H9 (cell line): ENCODE measurements around the gene CTPS2. TPM values are rescaled to one million over a fixed set of nuclear protein-coding genes. Genes with fewer than 3 reads are reported as not detected.

ENCODE experiments used
- DNase-seq: peaks from one replicate; pipeline ENCODE4 v3.0.0-alpha.2; 2017
- H2AFZ ChIP-seq: one replicate; pipeline ENCODE4 v1.6.1; 2013; ENCODE audit warnings: mild to moderate bottlenecking, low read length, control low read depth, moderate library complexity
- H2AK5ac ChIP-seq: 2 replicates; pipeline ENCODE4 v1.6.1; 2013; ENCODE audit warnings: low read length, control low read depth, mixed read lengths; ENCODE audit not compliant: insufficient read length
- H2BK120ac ChIP-seq: one replicate; pipeline ENCODE4 v1.6.1; 2013; ENCODE audit warnings: low read depth, mild to moderate bottlenecking, low read length, control low read depth, inconsistent platforms; ENCODE audit not compliant: poor library complexity, severe bottlenecking
- H2BK12ac ChIP-seq: 2 replicates; pipeline ENCODE4 v1.6.1; 2013; ENCODE audit warnings: low read length, control low read depth, mixed read lengths, low read depth; ENCODE audit not compliant: insufficient read length
- H2BK15ac ChIP-seq: 2 replicates; pipeline ENCODE4 v1.6.1; 2013; ENCODE audit warnings: low read depth, low read length, control low read depth
- H2BK20ac ChIP-seq: one replicate; pipeline ENCODE4 v1.6.1; 2013; ENCODE audit warnings: low read depth, mild to moderate bottlenecking, low read length, control low read depth, inconsistent platforms; ENCODE audit not compliant: poor library complexity, severe bottlenecking
- H2BK5ac ChIP-seq: 2 replicates; pipeline ENCODE4 v1.6.1; 2013; ENCODE audit warnings: low read length, control low read depth, mixed read lengths; ENCODE audit not compliant: insufficient read length
- H3K14ac ChIP-seq: 2 replicates; pipeline ENCODE4 v1.6.1; 2013; ENCODE audit warnings: low read length, control low read depth; ENCODE audit not compliant: insufficient read depth
- H3K18ac ChIP-seq: 2 replicates; pipeline ENCODE4 v1.6.1; 2013; ENCODE audit warnings: low read depth, mild to moderate bottlenecking, mixed read lengths, low read length, control low read depth; ENCODE audit not compliant: insufficient read length
- H3K23ac ChIP-seq: 2 replicates; pipeline ENCODE4 v1.6.1; 2013; ENCODE audit warnings: low read length, control low read depth, mixed read lengths, low read depth; ENCODE audit not compliant: insufficient read length
- H3K23me2 ChIP-seq: 2 replicates; pipeline ENCODE4 v1.6.1; 2013; ENCODE audit warnings: low read depth, mild to moderate bottlenecking, mixed read lengths, low read length, control low read depth; ENCODE audit not compliant: insufficient read length, poor library complexity, severe bottlenecking
- H3K27ac ChIP-seq: 2 replicates; pipeline ENCODE4 v1.5.1; 2013; ENCODE audit warnings: low read length, control low read depth, mixed read lengths, low read depth; ENCODE audit not compliant: insufficient read length
- H3K27me3 ChIP-seq: 2 replicates; pipeline ENCODE4 v1.6.1; 2013; ENCODE audit warnings: low read length, control low read depth, inconsistent platforms; ENCODE audit not compliant: insufficient read depth
- H3K4ac ChIP-seq: 2 replicates; pipeline ENCODE4 v1.6.1; 2013; ENCODE audit warnings: low read depth, mild to moderate bottlenecking, control low read depth, inconsistent platforms, low read length, moderate library complexity
- H3K4me1 ChIP-seq: 2 replicates; pipeline ENCODE4 v1.6.1; 2013; ENCODE audit warnings: low read length, control low read depth, inconsistent platforms; ENCODE audit not compliant: insufficient read depth
- H3K4me2 ChIP-seq: 2 replicates; pipeline ENCODE4 v1.6.1; 2013; ENCODE audit warnings: low read length, control low read depth, mixed read lengths; ENCODE audit not compliant: insufficient read length, insufficient read depth
- H3K56ac ChIP-seq: 2 replicates; pipeline ENCODE4 v1.6.1; 2013; ENCODE audit warnings: low read depth, mild to moderate bottlenecking, mixed read lengths, low read length, control low read depth; ENCODE audit not compliant: insufficient read length
- H3K79me1 ChIP-seq: 2 replicates; pipeline ENCODE4 v1.6.1; 2013; ENCODE audit warnings: low read depth, mild to moderate bottlenecking, moderate library complexity, low read length, control low read depth, inconsistent platforms; ENCODE audit not compliant: insufficient read depth, poor library complexity, severe bottlenecking
- H3K79me2 ChIP-seq: 2 replicates; pipeline ENCODE4 v1.6.1; 2013; ENCODE audit warnings: low read length, control low read depth, inconsistent platforms; ENCODE audit not compliant: insufficient read depth
- H3K9ac ChIP-seq: 2 replicates; pipeline ENCODE4 v1.6.1; 2013; ENCODE audit warnings: low read length, control low read depth, mixed read lengths; ENCODE audit not compliant: insufficient read length; ENCODE audit errors: extremely low read depth
- H3K9me3 ChIP-seq: one replicate; pipeline ENCODE4 v1.6.1; 2013; ENCODE audit warnings: low read depth, low read length, inconsistent platforms; ENCODE audit not compliant: control insufficient read depth
- H3T11ph ChIP-seq: one replicate; pipeline ENCODE4 v1.6.1; 2013; ENCODE audit warnings: mild to moderate bottlenecking, low read length, control low read depth, inconsistent platforms
- H4K20me1 ChIP-seq: one replicate; pipeline ENCODE4 v1.6.1; 2013; ENCODE audit not compliant: control insufficient read depth, insufficient read length, insufficient read depth
- H4K5ac ChIP-seq: 2 replicates; pipeline ENCODE4 v1.6.1; 2013; ENCODE audit warnings: low read depth, mild to moderate bottlenecking, mixed read lengths, low read length, control low read depth; ENCODE audit not compliant: insufficient read length
- H4K8ac ChIP-seq: replicated peaks from 2 replicates; pipeline ENCODE4 v1.6.1; 2013; ENCODE audit warnings: low read length, control low read depth, mixed read lengths, low read depth; ENCODE audit not compliant: insufficient read length
- H4K91ac ChIP-seq: 2 replicates; pipeline ENCODE4 v1.6.1; 2013; ENCODE audit warnings: low read depth, mild to moderate bottlenecking, moderate library complexity, mixed read lengths, low read length, control low read depth; ENCODE audit not compliant: insufficient read length
- H3K27ac Mint-ChIP-seq, 3 experiments: 2 replicates in 2 of 3; 3 replicates in 1 of 3; pipeline ENCODE4 v1.8.0; 2020 to 2021; ENCODE audit warnings: mixed read lengths in 3 of 3, mild to moderate bottlenecking in 1 of 3, moderate library complexity in 1 of 3
- H3K27me3 Mint-ChIP-seq: 2 replicates; pipeline ENCODE4 v1.8.0; 2021; ENCODE audit warnings: low read depth, mild to moderate bottlenecking, moderate library complexity, mixed read lengths
- H3K36me3 Mint-ChIP-seq, 3 experiments: 2 replicates in 2 of 3; 3 replicates in 1 of 3; pipeline ENCODE4 v1.8.0; 2020 to 2021; ENCODE audit warnings: low read depth in 3 of 3, mixed read lengths in 3 of 3; ENCODE audit not compliant: insufficient read depth in 1 of 3
- H3K4me1 Mint-ChIP-seq, 2 experiments: 2 replicates each; pipeline ENCODE4 v1.8.0; 2020; ENCODE audit warnings: mixed read lengths in 2 of 2
- H3K4me3 Mint-ChIP-seq, 2 experiments: 2 replicates in 1 of 2; 3 replicates in 1 of 2; pipeline ENCODE4 v1.8.0; 2020 to 2021; ENCODE audit warnings: mild to moderate bottlenecking in 2 of 2, mixed read lengths in 2 of 2, moderate library complexity in 1 of 2
- H3K9me3 Mint-ChIP-seq, 2 experiments: 2 replicates in 1 of 2; 3 replicates in 1 of 2; pipeline ENCODE4 v1.8.0; 2020; ENCODE audit warnings: mild to moderate bottlenecking in 2 of 2, mixed read lengths in 2 of 2, moderate library complexity in 1 of 2
- CTCF ChIP-seq: fragments of 200-600 bp; sonication (generic); conservative IDR thresholded peaks from 3 replicates; pipeline ENCODE4 v1.8.0; 2021; ENCODE audit warnings: antibody characterized with exemption, mild to moderate bottlenecking
- total RNA-seq: library from RNA; stranded (reverse); gene quantifications from 2 replicates; pipeline ENCODE4 v1.2.1, GENCODE V29; 2021

The CTPS2 gene
- total RNA-seq, 1 experiment from 2014 or later = 69.7 TPM

GRCh38 chrX:16589826-16590225, 122.6 kb downstream of the CTPS2 start:
- no peak overlapping the region for H3T11ph ChIP-seq
- H3K36me3 Mint-ChIP-seq = peaks cover 54 to 73% (median 60%) of the 10 kb centered on the region in 3 experiments
- H3K4me1 Mint-ChIP-seq = peaks cover 50 to 67% of the 10 kb centered on the region in 2 experiments

More at GRCh38 chrX:16589826-16590225, 122.6 kb downstream of the CTPS2 start:
- peaks cover 16% of the 10 kb centered on the region; the same call in 1 of the 2 replicates for H3K4me1 ChIP-seq
- no peak overlapping the region for H3K4me2 ChIP-seq
- H3K9me3 ChIP-seq = no peaks in the 10 kb centered on the region
- no peak overlapping the region for H2AK5ac ChIP-seq
- Mint-ChIP-seq H3K27me3 (no peaks in the 10 kb centered on the region; the same call in 1 of the 2 replicates), H3K4me3 (no peak overlapping the region), H3K27ac (no peak overlapping the region; a peak in 1 of 7 replicates), H3K9me3 (peaks cover 0 to 6% of the 10 kb centered on the region in 2 experiments; a peak in 1 of 5 replicates)
- H2BK5ac ChIP-seq = no peak overlapping the region
- no peak overlapping the region for H2AFZ ChIP-seq
- H3K79me2 ChIP-seq = no peaks in the 10 kb centered on the region
- H2BK120ac ChIP-seq = no peak overlapping the region
- no peak overlapping the region for H3K27ac ChIP-seq
- H4K5ac ChIP-seq = no peak overlapping the region
- no peak overlapping the region for H3K9ac ChIP-seq
- H4K20me1 ChIP-seq = no peaks in the 10 kb centered on the region
- no peak for DNase-seq
- no peak overlapping the region for H3K14ac ChIP-seq
- no peak overlapping the region for H3K4ac ChIP-seq
- H3K27me3 ChIP-seq = no peaks in the 10 kb centered on the region
- TF ChIP-seq CTCF = no peak
- H4K91ac ChIP-seq = no peak overlapping the region
- H3K79me1 ChIP-seq = no peaks in the 10 kb centered on the region
- H3K18ac ChIP-seq = no peak overlapping the region
- H2BK20ac ChIP-seq = no peak overlapping the region
- no peak overlapping the region for H4K8ac ChIP-seq
- no peaks in the 10 kb centered on the region for H3K23me2 ChIP-seq
- H3K23ac ChIP-seq = no peak overlapping the region
- no peak overlapping the region for H2BK15ac ChIP-seq
- H3K56ac ChIP-seq = no peak overlapping the region
- no peak overlapping the region for H2BK12ac ChIP-seq
